ENCODE data around the gene GPC3. TPM values are rescaled to one million over a fixed set of nuclear protein-coding genes. Genes with fewer than 3 reads are reported as not detected.

Gene GPC3
- total and polyA plus RNA-seq, 5 donors: 6.7 to 15.5 (median 7.5) TPM

- intact Hi-C loops (cut with DNase I): no loop called here
- no peak overlapping the region for H3K27ac ChIP-seq (ENCODE audit: low read length)
- no peaks in the 10 kb centered on the region for H3K9me3 ChIP-seq (ENCODE audit: control insufficient read depth, low read length)
- no peaks in the 10 kb centered on the region for H3K27me3 ChIP-seq (ENCODE audit: control insufficient read depth, insufficient read depth)
- no peak for DNase-seq
- WGBS: 70% methylated on average over 4 of the region's 4 CpGs
- H3K4me3 ChIP-seq (ENCODE audit: low read length): no peak overlapping the region
- no peak for ATAC-seq
- H3K4me1 ChIP-seq (ENCODE audit: control insufficient read depth, insufficient read depth, low read length): no peaks in the 10 kb centered on the region
These were observed 100.7 kb downstream of the GPC3 start for GRCh38 chrX:133884430-133885394.

GRCh38 chrX:133881893-133882292 lies 103.5 kb downstream of the GPC3 start:
- ATAC-seq (no peak), DNase-seq (no peak)
- Histone ChIP-seq H3K9me3 (ENCODE audit: control insufficient read depth, low read length) (no peaks in the 10 kb centered on the region), H3K4me1 (ENCODE audit: control insufficient read depth, insufficient read depth, low read length) (no peaks in the 10 kb centered on the region), H3K27ac (ENCODE audit: low read length) (no peak overlapping the region), H3K4me3 (ENCODE audit: low read length) (no peak overlapping the region), H3K27me3 (ENCODE audit: control insufficient read depth, insufficient read depth) (no peaks in the 10 kb centered on the region)
- intact Hi-C loops (cut with DNase I): no loop called here
- WGBS: 63% methylated on average over 7 of the region's 7 CpGs

- intact Hi-C loops (cut with DNase I): no loop called here
- 92% methylated on average over 4 of the region's 4 CpGs for WGBS
These were observed 104.4 kb downstream of the GPC3 start for GRCh38 chrX:133881007-133881406.

GRCh38 chrX:133880032-133880443 lies 105.4 kb downstream of the GPC3 start:
- Histone ChIP-seq H3K27ac (ENCODE audit: low read length) (no peak overlapping the region), H3K4me1 (ENCODE audit: control insufficient read depth, insufficient read depth, low read length) (no peaks in the 10 kb centered on the region), H3K9me3 (ENCODE audit: control insufficient read depth, low read length) (no peaks in the 10 kb centered on the region), H3K4me3 (ENCODE audit: low read length) (no peak overlapping the region), H3K27me3 (ENCODE audit: control insufficient read depth, insufficient read depth) (no peaks in the 10 kb centered on the region)
- ATAC-seq: no peak
- no peak for DNase-seq
- intact Hi-C loops (cut with DNase I): no loop called here
- 63% methylated on average over 4 of the region's 4 CpGs for WGBS

More at GRCh38 chrX:133881007-133881406, 104.4 kb downstream of the GPC3 start:
- Histone ChIP-seq H3K27me3 (ENCODE audit: control insufficient read depth, insufficient read depth) (no peaks in the 10 kb centered on the region), H3K27ac (ENCODE audit: low read length) (no peak overlapping the region), H3K4me3 (ENCODE audit: low read length) (no peak overlapping the region), H3K9me3 (ENCODE audit: control insufficient read depth, low read length) (no peaks in the 10 kb centered on the region), H3K4me1 (ENCODE audit: control insufficient read depth, insufficient read depth, low read length) (no peaks in the 10 kb centered on the region)
- DNase-seq: no peak
- no peak for ATAC-seq

GRCh38 chrX:133878710-133879109 lies 106.7 kb downstream of the GPC3 start:
- H3K9me3 ChIP-seq (ENCODE audit: control insufficient read depth, low read length): no peaks in the 10 kb centered on the region

GRCh38 chrX:133876646-133877045 lies 108.7 kb downstream of the GPC3 start:
- H3K4me3 ChIP-seq (ENCODE audit: low read length): no peak overlapping the region
- intact Hi-C loops (cut with DNase I): no loop called here
- H3K27ac ChIP-seq (ENCODE audit: low read length): no peak overlapping the region
- ATAC-seq (no peak), DNase-seq (no peak)
- no peaks in the 10 kb centered on the region for H3K27me3 ChIP-seq (ENCODE audit: control insufficient read depth, insufficient read depth)
- H3K9me3 ChIP-seq (ENCODE audit: control insufficient read depth, low read length): no peaks in the 10 kb centered on the region
- H3K4me1 ChIP-seq (ENCODE audit: control insufficient read depth, insufficient read depth, low read length): no peaks in the 10 kb centered on the region

More at GRCh38 chrX:133878710-133879109, 106.7 kb downstream of the GPC3 start:
- H3K4me1 ChIP-seq (ENCODE audit: control insufficient read depth, insufficient read depth, low read length): no peaks in the 10 kb centered on the region
- intact Hi-C loops (cut with DNase I): no loop called here
- no peaks in the 10 kb centered on the region for H3K27me3 ChIP-seq (ENCODE audit: control insufficient read depth, insufficient read depth)
- H3K4me3 ChIP-seq (ENCODE audit: low read length): no peak overlapping the region
- WGBS: 86% methylated on average over 3 of the region's 3 CpGs
- DNase-seq (no peak), ATAC-seq (no peak)
- H3K27ac ChIP-seq (ENCODE audit: low read length): no peak overlapping the region

- DNase-seq: no peak
- intact Hi-C loops (cut with DNase I): no loop called here
- H3K4me3 ChIP-seq (ENCODE audit: low read length): no peak overlapping the region
- H3K27ac ChIP-seq (ENCODE audit: low read length): no peak overlapping the region
- WGBS: 92% methylated on average over 4 of the region's 4 CpGs
- H3K4me1 ChIP-seq (ENCODE audit: control insufficient read depth, insufficient read depth, low read length): no peaks in the 10 kb centered on the region
- H3K9me3 ChIP-seq (ENCODE audit: control insufficient read depth, low read length): peaks cover 3% of the 10 kb centered on the region
- no peaks in the 10 kb centered on the region for H3K27me3 ChIP-seq (ENCODE audit: control insufficient read depth, insufficient read depth)
- ATAC-seq: no peak
These were observed 116.1 kb downstream of the GPC3 start for GRCh38 chrX:133869270-133869669.

GRCh38 chrX:133868682-133869081 lies 116.7 kb downstream of the GPC3 start:
- ATAC-seq (no peak), DNase-seq (no peak)
- H3K27me3 ChIP-seq (ENCODE audit: control insufficient read depth, insufficient read depth): no peaks in the 10 kb centered on the region
- no peaks in the 10 kb centered on the region for H3K4me1 ChIP-seq (ENCODE audit: control insufficient read depth, insufficient read depth, low read length)
- H3K4me3 ChIP-seq (ENCODE audit: low read length): no peak overlapping the region
- H3K27ac ChIP-seq (ENCODE audit: low read length): no peak overlapping the region
- intact Hi-C loops (cut with DNase I): no loop called here
- WGBS: 62% methylated on average over 1 of the region's 1 CpG
- peaks cover 3% of the 10 kb centered on the region for H3K9me3 ChIP-seq (ENCODE audit: control insufficient read depth, low read length)

- DNase-seq: no peak
- Histone ChIP-seq H3K27ac (ENCODE audit: low read length) (no peak overlapping the region), H3K9me3 (ENCODE audit: control insufficient read depth, low read length) (peaks cover 3% of the 10 kb centered on the region), H3K4me1 (ENCODE audit: control insufficient read depth, insufficient read depth, low read length) (no peaks in the 10 kb centered on the region), H3K27me3 (ENCODE audit: control insufficient read depth, insufficient read depth) (no peaks in the 10 kb centered on the region), H3K4me3 (ENCODE audit: low read length) (no peak overlapping the region)
- intact Hi-C loops (cut with DNase I): no loop called here
- ATAC-seq: no peak
These were observed 117.1 kb downstream of the GPC3 start for GRCh38 chrX:133868250-133868649.

GRCh38 chrX:133865761-133866471 lies 119.5 kb downstream of the GPC3 start:
- H3K9me3 ChIP-seq (ENCODE audit: control insufficient read depth, low read length): peaks cover 3% of the 10 kb centered on the region
- H3K27ac ChIP-seq (ENCODE audit: low read length): no peak overlapping the region
- no peaks in the 10 kb centered on the region for H3K4me1 ChIP-seq (ENCODE audit: control insufficient read depth, insufficient read depth, low read length)
- ATAC-seq (no peak), DNase-seq (no peak)
- no peaks in the 10 kb centered on the region for H3K27me3 ChIP-seq (ENCODE audit: control insufficient read depth, insufficient read depth)
- intact Hi-C loops (cut with DNase I): no loop called here
- H3K4me3 ChIP-seq (ENCODE audit: low read length): no peak overlapping the region
- WGBS: 69% methylated on average over 3 of the region's 3 CpGs

GRCh38 chrX:133864236-133864635 lies 121.2 kb downstream of the GPC3 start:
- H3K9me3 ChIP-seq (ENCODE audit: control insufficient read depth, low read length): peaks cover 3% of the 10 kb centered on the region
- H3K27ac ChIP-seq (ENCODE audit: low read length): no peak overlapping the region
- DNase-seq (no peak), ATAC-seq (no peak)
- intact Hi-C loops (cut with DNase I): no loop called here
- H3K4me3 ChIP-seq (ENCODE audit: low read length): no peak overlapping the region
- WGBS: 89% methylated on average over 2 of the region's 2 CpGs
- H3K4me1 ChIP-seq (ENCODE audit: control insufficient read depth, insufficient read depth, low read length): no peaks in the 10 kb centered on the region
- H3K27me3 ChIP-seq (ENCODE audit: control insufficient read depth, insufficient read depth): no peaks in the 10 kb centered on the region
